K562 (cell line): ENCODE results near the gene NR1I3. TPM values are rescaled to one million over a fixed set of nuclear protein-coding genes. Genes with fewer than 3 reads are reported as not detected.

Experiments used
- EWSR1 ChIP-seq: fragments of 450-650 bp; IDR thresholded peaks from 2 replicates; pipeline ENCODE4 v1.6.1; 2018; ENCODE audit warnings: borderline replicate concordance, mild to moderate bottlenecking, low read depth, moderate library complexity; ENCODE audit not compliant: partially characterized antibody
- FOSL1 ChIP-seq: fragments of 200-800 bp; sonication (Bioruptor generic); conservative IDR thresholded peaks from 2 replicates; pipeline ENCODE4 v1.6.1; 2016; ENCODE audit warnings: missing genetic modification characterization, missing compliant biosample characterization
- HEY1 ChIP-seq: fragments of 250-450 bp; sonication (Bioruptor Pico); IDR thresholded peaks from 2 replicates; pipeline ENCODE4 v1.5.0; 2020; ENCODE audit warnings: mild to moderate bottlenecking, moderate library complexity, borderline replicate concordance
- ILF3 ChIP-seq: fragments of 450-650 bp; IDR thresholded peaks from 2 replicates; pipeline ENCODE4 v1.6.1; 2018; ENCODE audit warnings: antibody characterized with exemption, mild to moderate bottlenecking, moderate library complexity, borderline replicate concordance
- KDM5B ChIP-seq: fragments of 200-600 bp; sonication (generic); IDR thresholded peaks from 2 replicates; pipeline ENCODE4 v1.6.1; 2012; ENCODE audit warnings: low read depth, mild to moderate bottlenecking, moderate library complexity, low read length, control low read depth, inconsistent platforms; ENCODE audit not compliant: insufficient replicate concordance
- MAFG ChIP-seq: fragments of 450-650 bp; conservative IDR thresholded peaks from 2 replicates; pipeline ENCODE4 v1.6.1; 2016; ENCODE audit warnings: missing genetic modification characterization, missing compliant biosample characterization
- POLR2B ChIP-seq: fragments of 450-650 bp; IDR thresholded peaks from 2 replicates; pipeline ENCODE4 v1.6.1; 2018; ENCODE audit warnings: low read depth; ENCODE audit not compliant: partially characterized antibody
- RFX1 ChIP-seq: fragments of 450-650 bp; IDR thresholded peaks from 2 replicates; pipeline ENCODE4 v1.6.1; 2016; ENCODE audit warnings: mild to moderate bottlenecking, moderate library complexity
- STAT5B ChIP-seq: fragments of 250-450 bp; sonication (Bioruptor Pico); IDR thresholded peaks from 2 replicates; pipeline ENCODE4 v1.8.0; 2021; ENCODE audit warnings: mild to moderate bottlenecking, inconsistent platforms
- TBP ChIP-seq: optimal IDR thresholded peaks from 2 replicates; pipeline ENCODE3; 2011; ENCODE audit warnings: low read depth, low read length, improper control_type of control experiment
- XRCC5 ChIP-seq: fragments of 200-400 bp; formaldehyde crosslinking; IDR thresholded peaks from 2 replicates; pipeline ENCODE4 v1.6.1; 2017; ENCODE audit warnings: low read depth, mild to moderate bottlenecking, low read length
- ZBTB5 ChIP-seq: fragments of 450-650 bp; IDR thresholded peaks from 2 replicates; pipeline ENCODE4 v1.6.1; 2017; ENCODE audit warnings: antibody characterized with exemption
- ZFP36 ChIP-seq: fragments of 150-350 bp; IDR thresholded peaks from 2 replicates; pipeline ENCODE4 v1.6.1; 2018; ENCODE audit warnings: low read length, low read depth; ENCODE audit not compliant: partially characterized antibody
- ZKSCAN8 ChIP-seq: fragments of 200-800 bp; sonication (Bioruptor generic); IDR thresholded peaks from 2 replicates; pipeline ENCODE4 v1.6.1; 2016; ENCODE audit warnings: missing genetic modification characterization, missing compliant biosample characterization
- ZNF143 ChIP-seq: sonication (generic); formaldehyde crosslinking; IDR thresholded peaks from 2 replicates; pipeline ENCODE4 v1.9.0; 2022; ENCODE audit warnings: mild to moderate bottlenecking, missing genetic modification reagents
- ZNF354B ChIP-seq: fragments of 250-450 bp; sonication (Bioruptor Pico); IDR thresholded peaks from 2 replicates; pipeline ENCODE4 v1.4.0; 2020
- ZNF57 ChIP-seq: fragments of 450-650 bp; formaldehyde crosslinking; IDR thresholded peaks from 2 replicates; pipeline ENCODE4 v1.4.0; 2020; ENCODE audit warnings: mild to moderate bottlenecking, moderate library complexity
- ZNF77 ChIP-seq: fragments of 250-450 bp; sonication (Bioruptor Pico); IDR thresholded peaks from 2 replicates; pipeline ENCODE4 v1.5.0; 2020
- ZSCAN29 ChIP-seq: fragments of 450-650 bp; IDR thresholded peaks from 2 replicates; pipeline ENCODE4 v1.6.1; 2017
- polyA plus RNA-seq, 8 experiments: library from polyadenylated mRNA; depleted of rRNA in 4 of 8; stranded (reverse) in 5 of 8; unstranded in 3 of 8; fragments of >200 nt; fragmentation: Nextera tagmentation in 2 of 8; fragmentation: Illumina TruSeq in 1 of 8; extraction: Ambion mirVana in 2 of 8; extraction: Trizol in 1 of 8; gene quantifications; 2 replicates each; pipeline versions ENCODE4 v1.2.1 to v1.2.3, GENCODE V29; 2011 to 2014; ENCODE audit warnings: inconsistent platforms in 1 of 8, missing spikeins in 1 of 8
- total RNA-seq, 7 experiments: library from RNA; depleted of rRNA in 6 of 7; stranded (reverse); fragments of >200 nt in 6 of 7; fragmentation: Illumina TruSeq in 2 of 7; extraction: Trizol in 2 of 7; gene quantifications; 2 replicates each; pipeline versions ENCODE4 v1.2.1 to v1.2.3, GENCODE V29; 2011 to 2021; ENCODE audit warnings: low replicate concordance in 1 of 7
- TF ChIP-seq, protein P1 (sequence below), 2 experiments: fragments of 450-650 bp; IDR thresholded peaks; 2 replicates each; pipeline ENCODE4 v1.6.1; 2016

The NR1I3 gene
- total and polyA plus RNA-seq, 9 of the 15 experiments (the other 6 are each of a cell fraction or from before 2014, with no cell fraction given), result 0.11 TPM; not detected in 8

DNA sequence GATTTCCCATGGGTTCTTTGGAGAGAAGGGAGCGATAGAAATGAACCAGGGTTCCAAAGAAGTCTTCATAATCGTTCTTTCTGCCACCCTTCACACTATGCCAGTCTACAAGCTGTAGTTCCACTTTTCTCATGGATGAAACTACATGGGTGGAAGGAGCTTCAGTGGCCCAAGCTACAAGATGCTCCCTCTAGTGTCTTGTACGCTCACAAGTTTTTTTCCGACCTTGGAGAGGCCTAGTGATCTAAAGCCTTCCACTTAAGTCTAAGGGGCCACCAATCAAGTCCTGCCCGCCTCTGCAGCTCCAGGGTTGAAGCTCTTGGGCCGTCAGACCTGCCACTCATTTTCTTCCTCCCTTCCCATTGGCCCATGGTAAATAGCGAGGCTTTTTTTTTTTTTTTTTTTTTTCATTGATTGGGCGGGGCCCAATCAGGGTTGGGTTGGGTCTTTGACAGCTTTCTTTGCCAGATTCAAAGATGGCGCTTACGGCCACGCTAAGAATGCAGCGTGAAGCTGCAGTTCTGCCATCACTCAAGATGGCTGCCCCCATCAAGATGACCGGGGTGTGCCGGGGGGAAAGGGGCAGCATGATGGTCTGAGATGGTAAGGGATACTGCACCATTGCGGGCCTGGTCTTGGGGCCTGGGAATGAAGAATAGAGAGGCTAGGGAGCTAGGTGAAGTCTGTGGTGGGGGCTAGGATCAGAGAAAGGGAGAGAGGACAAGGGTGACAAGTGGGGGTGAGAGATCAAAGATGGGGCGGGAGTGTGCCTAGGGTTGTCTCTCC is 12.3 kb downstream of the NR1I3 start, which contains the start of gene TOMM40L (continued):
- TF ChIP-seq POLR2B (peak; percentile 39), ZNF77 (CRISPR knock-in tag) (no peak), ZNF57 (no peak), XRCC5 (peak; percentile 81), ZNF143 (no peak), ZBTB5 (no peak), HEY1 (CRISPR knock-in tag) (no peak), FOSL1 (tag) (no peak), RFX1 (no peak), TBP (peak; percentile 55), MAFG (tag) (no peak), ZNF354B (CRISPR knock-in tag) (no peak), KDM5B (no peak), ZSCAN29 (no peak), ILF3 (no peak), STAT5B (CRISPR knock-in tag) (no peak), ZKSCAN8 (CRISPR knock-in tag) (no peak), ZFP36 (no peak), EWSR1 (no peak)
- TF ChIP-seq, protein P1, sequence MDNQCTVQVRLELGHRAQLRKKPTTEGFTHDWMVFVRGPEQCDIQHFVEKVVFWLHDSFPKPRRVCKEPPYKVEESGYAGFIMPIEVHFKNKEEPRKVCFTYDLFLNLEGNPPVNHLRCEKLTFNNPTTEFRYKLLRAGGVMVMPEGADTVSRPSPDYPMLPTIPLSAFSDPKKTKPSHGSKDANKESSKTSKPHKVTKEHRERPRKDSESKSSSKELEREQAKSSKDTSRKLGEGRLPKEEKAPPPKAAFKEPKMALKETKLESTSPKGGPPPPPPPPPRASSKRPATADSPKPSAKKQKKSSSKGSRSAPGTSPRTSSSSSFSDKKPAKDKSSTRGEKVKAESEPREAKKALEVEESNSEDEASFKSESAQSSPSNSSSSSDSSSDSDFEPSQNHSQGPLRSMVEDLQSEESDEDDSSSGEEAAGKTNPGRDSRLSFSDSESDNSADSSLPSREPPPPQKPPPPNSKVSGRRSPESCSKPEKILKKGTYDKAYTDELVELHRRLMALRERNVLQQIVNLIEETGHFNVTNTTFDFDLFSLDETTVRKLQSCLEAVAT (IDR thresholded peaks at IDR 0.05), result no peak
